GM18858 (cell line): Measurements from ENCODE around the gene SLAMF1.
"Not testable (repeated sequence)": the region's sequence is repeated elsewhere in the genome, so short reads cannot be mapped to it uniquely, and the experiment has no call there.

Source experiments
- ATAC-seq: cut with Tn5 transposase; IDR thresholded peaks from one replicate; pipeline ENCODE4 v1.9.1; 2021; ENCODE audit not compliant: unreplicated experiment

Gene SLAMF1

DNA sequence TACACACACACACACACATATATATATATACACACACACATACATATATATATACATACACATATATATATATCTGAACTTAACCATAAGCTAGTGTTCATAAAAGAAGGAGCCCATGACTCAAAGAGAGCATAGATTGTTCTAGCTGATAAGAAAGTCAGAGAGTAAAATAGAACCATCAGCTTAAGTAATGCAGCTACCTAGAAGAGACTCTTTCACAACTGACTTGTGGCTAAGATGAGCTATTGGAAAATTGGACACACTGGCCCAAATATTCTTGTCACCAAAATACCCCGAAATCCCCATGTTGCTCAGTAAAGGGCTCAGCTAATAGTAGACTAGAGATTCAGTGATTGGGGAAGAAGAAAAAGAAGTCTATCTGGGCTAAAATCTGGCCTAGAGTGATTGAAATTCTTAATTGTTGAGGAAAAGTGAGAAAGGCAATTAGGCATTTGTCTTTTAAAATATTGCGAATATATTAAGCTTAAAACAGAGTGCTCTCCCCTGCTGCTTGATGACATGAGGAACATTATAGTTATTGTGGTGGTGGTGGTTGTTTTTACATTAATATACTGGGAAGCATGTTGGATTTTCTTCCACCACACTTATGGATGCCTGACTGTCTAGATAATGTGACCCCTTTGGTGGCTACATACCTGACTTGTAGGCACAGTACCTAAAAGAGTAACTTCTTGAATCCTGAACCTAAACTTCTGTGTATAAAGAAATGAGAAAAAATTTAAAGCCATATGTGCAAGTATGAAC lies 6.3 kb downstream of the SLAMF1 start:
- ATAC-seq = no peak

- ATAC-seq = no peak
Measured at GRCh38 chr1:160639652-160640051, 7.2 kb downstream of the SLAMF1 start.

DNA sequence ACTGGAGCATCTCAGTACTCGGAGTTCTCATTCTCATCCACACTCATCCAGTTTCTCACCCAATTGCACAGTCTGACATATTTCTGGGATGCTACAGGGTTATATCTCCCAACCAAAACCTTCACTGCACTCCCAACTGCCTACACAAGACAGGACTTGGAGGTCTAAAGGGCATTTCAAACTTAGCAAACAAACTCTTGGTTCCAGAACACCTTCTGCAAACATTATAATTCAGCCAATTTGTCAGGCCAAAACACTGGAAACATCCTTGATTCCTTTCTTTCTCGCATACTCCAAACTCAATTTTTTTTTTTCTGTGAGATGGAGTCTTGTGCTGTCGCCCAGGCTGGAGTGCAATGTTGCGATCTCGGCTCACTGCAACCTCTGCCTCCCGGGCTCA lies 7.9 kb downstream of the SLAMF1 start:
- no peak for ATAC-seq

- no peak for ATAC-seq
Measured at GRCh38 chr1:160638540-160638857, 8.3 kb downstream of the SLAMF1 start.

GRCh38 chr1:160637821-160638539 lies 8.9 kb downstream of the SLAMF1 start:
- ATAC-seq = no peak

DNA sequence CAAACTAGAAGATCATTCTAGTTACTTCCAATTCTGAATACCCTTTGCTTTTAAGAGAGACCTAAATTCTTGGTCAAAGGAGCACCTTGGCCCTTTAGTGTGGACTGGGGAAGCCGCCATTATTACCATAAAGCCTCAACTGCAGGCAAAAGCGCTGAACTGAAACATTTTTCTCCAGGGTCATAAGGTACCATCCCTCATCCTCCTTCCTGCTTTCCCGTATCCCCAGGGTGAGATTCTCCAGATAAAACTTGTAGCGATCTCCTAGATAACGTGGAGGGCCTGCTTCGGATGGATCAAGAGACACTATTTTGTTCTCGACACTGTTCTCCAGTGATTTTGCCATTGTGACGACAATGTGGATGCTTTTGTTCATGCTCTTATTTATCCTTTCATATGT lies 9.8 kb downstream of the SLAMF1 start:
- ATAC-seq = no peak

DNA sequence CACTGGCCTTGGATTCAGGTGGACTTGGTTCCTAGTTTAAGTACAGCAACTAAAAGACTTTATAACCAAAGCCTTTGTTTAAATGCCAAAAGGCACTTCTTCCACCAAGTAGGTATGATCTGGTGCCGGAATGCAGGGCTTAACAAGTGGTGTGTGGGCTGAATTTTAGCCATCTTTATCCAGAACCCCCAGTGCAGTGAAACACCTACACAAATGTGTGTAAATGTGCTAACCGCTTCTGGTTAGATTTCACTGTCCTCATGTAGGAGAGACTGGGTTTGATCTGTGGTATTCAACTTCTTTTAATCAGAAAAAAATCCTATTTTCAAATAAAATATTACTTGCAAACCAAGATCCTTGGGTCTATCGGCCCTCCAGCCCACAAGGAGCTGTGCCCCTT lies 10.3 kb downstream of the SLAMF1 start:
- no peak for ATAC-seq

DNA sequence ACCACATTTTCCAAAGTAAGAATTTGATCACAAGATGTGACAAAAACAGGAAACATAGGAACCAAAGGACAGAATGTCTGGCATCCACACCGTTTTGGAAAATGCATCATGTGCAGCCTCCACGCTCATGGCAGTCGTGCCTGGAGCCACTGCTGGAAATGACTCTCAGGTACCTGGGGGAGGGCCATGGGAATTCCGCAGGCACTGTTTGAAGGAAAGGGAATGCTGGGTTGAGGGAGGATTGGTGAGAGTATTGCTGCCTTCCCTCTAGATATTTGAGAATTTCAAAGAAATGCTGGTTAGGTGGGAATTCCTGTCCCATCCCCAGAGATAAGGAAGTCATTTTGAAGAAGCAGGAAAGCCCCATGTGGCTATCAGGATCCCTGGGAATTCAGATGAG lies 10.8 kb downstream of the SLAMF1 start:
- ATAC-seq = no peak

- no peak for ATAC-seq
Measured at GRCh38 chr1:160634543-160635491, 12.0 kb downstream of the SLAMF1 start.

- no peak for ATAC-seq
Measured at GRCh38 chr1:160633330-160633903, 13.4 kb downstream of the SLAMF1 start.

GRCh38 chr1:160631983-160632625 lies 14.7 kb downstream of the SLAMF1 start:
- ATAC-seq = no peak

- no peak for ATAC-seq
Measured at GRCh38 chr1:160630523-160631451, 16.1 kb downstream of the SLAMF1 start.

- no peak for ATAC-seq
Measured at GRCh38 chr1:160629286-160630210, 17.3 kb downstream of the SLAMF1 start.

GRCh38 chr1:160628799-160629263 lies 18.0 kb downstream of the SLAMF1 start:
- ATAC-seq = no peak

DNA sequence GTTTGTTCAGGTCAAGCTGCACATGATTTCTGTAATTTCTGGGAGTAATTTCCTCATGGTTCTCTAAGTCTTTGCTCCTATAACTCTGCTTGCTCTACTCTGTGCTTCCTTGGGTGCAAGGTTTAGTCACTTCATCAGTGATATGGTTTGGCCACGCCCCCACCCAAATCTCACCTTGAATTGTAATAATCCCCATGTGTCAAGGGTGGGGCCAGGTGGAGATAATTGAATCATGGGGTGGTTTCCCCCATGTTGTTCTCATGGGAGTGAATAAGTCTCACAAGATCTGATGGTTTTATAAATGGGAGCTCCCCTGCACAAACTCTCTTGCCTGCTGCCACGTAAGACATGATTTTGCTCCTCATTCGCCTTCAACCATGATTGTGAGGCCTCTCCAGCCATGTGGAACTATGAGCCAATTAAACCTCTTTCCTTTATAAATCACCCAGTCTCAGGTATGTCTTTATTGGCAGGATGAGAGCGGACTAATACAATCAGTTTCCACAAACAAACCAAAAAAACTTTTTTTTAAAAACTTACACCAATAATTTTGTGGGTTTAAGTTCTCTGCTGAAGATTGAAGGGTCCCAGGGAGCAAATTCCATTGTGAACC lies 19.1 kb downstream of the SLAMF1 start:
- ATAC-seq = not testable (repeated sequence)

DNA sequence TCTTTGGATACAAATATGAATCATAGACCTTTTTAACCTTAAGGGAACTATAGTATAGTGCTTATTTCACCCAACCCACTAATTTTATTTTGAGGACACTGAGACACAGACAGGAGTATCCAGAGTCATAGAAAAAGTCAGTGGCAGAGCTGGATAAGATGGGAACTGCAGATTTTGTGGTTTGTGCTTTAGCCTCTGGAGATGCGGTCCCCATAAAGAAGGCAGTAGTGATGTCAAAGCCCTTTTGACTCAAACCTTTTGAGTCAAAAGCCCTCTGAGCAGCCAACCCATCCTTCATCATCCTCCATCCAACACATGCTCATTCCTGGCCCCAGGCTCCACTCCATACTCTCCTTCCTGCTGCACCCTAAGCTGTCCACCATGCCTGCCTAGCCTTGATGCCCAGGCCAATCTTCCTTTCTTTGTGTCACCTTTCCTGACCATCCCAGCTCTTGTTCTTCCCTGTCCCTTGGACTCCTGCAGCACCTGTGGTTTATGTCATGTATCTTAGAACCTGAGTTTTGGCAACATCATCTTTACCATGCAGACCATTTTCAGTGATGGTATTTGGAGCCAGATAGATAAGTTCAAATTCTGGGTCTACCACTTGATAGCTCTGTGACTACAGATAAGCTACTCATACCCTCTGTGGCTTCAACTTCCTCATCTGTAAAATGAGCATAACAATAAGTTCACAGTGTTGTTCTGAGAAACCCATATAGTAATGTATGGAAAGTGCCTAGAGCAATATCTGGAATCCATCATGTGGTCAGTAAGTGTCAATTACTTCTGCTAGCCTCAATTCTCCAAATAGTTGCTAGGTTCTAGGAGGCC lies 20.1 kb downstream of the SLAMF1 start:
- ATAC-seq = no peak
